NOMO-1 treated with dmso at 0.1 percent for 144 hours (cell line): Measurements from ENCODE around the gene GRB10.

Experiments
- DNase-seq: peaks from one replicate; lab custom pipeline; 2025; ENCODE audit not compliant: unreplicated experiment; lab: John Stamatoyannopoulos, UW

GRB10 gene

GRCh38 chr7:50803359-50804337 lies 21.0 kb upstream of the GRB10 start:
- no peak for DNase-seq

GRCh38 chr7:50801907-50802306 lies 19.2 kb upstream of the GRB10 start:
- DNase-seq = no peak

- DNase-seq = no peak
Observed at GRCh38 chr7:50799873-50800272, 17.2 kb upstream of the GRB10 start.

GRCh38 chr7:50798126-50798525 lies 15.4 kb upstream of the GRB10 start:
- no peak for DNase-seq

- DNase-seq = no peak
Observed at GRCh38 chr7:50795831-50796230, 13.1 kb upstream of the GRB10 start.

GRCh38 chr7:50795253-50795652 lies 12.6 kb upstream of the GRB10 start:
- DNase-seq = no peak

GRCh38 chr7:50793947-50794570 lies 11.4 kb upstream of the GRB10 start:
- no peak for DNase-seq

- DNase-seq = peak; percentile 42
Observed at GRCh38 chr7:50793120-50793946, 10.6 kb upstream of the GRB10 start.

GRCh38 chr7:50792342-50793119 lies 9.8 kb upstream of the GRB10 start:
- DNase-seq = no peak

- DNase-seq = no peak
Observed at GRCh38 chr7:50791938-50792341, 9.2 kb upstream of the GRB10 start.

- DNase-seq = no peak
Observed at GRCh38 chr7:50791363-50791937, 8.8 kb upstream of the GRB10 start.

- no peak for DNase-seq
Observed at GRCh38 chr7:50790381-50790780, 7.7 kb upstream of the GRB10 start.

GRCh38 chr7:50788382-50788781 lies 5.7 kb upstream of the GRB10 start:
- DNase-seq = no peak

GRCh38 chr7:50787825-50788224 lies 5.1 kb upstream of the GRB10 start:
- DNase-seq = no peak

- no peak for DNase-seq
Observed at GRCh38 chr7:50785346-50785745, 2.6 kb upstream of the GRB10 start.

GRCh38 chr7:50783801-50784507 lies 1.3 kb upstream of the GRB10 start:
- no peak for DNase-seq

- DNase-seq = no peak
Observed at GRCh38 chr7:50783303-50783702, 607 bp upstream of the GRB10 start.

GRCh38 chr7:50781381-50782293 lies 1.1 kb downstream of the GRB10 start:
- DNase-seq = no peak

GRCh38 chr7:50780436-50780835 lies 2.3 kb downstream of the GRB10 start:
- no peak for DNase-seq
